ENCODE measurements around the gene RET.

DNA sequence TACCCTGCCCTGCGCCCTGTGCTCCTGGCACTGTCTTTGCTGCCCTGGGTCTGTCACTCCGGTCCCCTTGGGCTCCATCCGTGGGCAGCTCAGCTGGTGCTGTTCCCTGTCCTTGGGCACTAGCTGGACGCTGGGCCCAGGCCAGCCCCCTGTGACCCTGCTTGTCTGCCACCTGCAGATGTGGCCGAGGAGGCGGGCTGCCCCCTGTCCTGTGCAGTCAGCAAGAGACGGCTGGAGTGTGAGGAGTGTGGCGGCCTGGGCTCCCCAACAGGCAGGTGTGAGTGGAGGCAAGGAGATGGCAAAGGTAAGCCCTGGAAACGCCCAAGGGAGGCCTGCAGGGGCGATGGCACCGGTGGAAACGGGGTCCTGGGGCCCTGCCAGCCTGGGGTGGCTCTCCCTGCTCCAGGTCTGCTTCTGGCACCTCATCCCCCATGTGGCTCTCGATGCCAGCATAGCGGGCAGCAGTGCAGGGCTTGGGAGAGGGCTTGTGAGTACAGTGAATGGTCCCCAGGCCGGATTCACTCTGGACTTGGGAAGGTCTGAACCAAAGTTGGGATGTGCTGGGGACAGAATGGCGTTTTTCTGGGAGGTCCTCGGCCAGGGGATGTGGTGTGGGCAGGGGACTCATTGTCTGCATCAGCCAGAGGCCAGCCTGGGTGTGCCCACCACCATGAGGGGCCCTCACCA lies 35.2 kb downstream of the RET start:
- TF ChIP-seq CTCF (IDR thresholded peaks at IDR 0.05; ENCODE audit: insufficient read depth, low read depth, low read length): no peak
- TF ChIP-seq EZH2 (IDR thresholded peaks at IDR 0.05; ENCODE audit: insufficient read depth, low read length): no peak
